Brain microvascular endothelial cell (primary cell): ENCODE data around the gene CLDN10.

Source experiments
- DNase-seq: peaks from one replicate; pipeline ENCODE4 v3.0.0-alpha.2; 2020
- H3K27ac ChIP-seq: fragments of 250-450 bp; sonication (Bioruptor Pico); 2 replicates; pipeline ENCODE4 v1.5.1; 2020; ENCODE audit warnings: mild to moderate bottlenecking, moderate library complexity
- H3K27me3 ChIP-seq: fragments of 250-450 bp; sonication (Bioruptor Pico); replicated peaks from 2 replicates; pipeline ENCODE4 v1.5.1; 2020; ENCODE audit warnings: mild to moderate bottlenecking
- H3K36me3 ChIP-seq: fragments of 250-450 bp; sonication (Bioruptor Pico); replicated peaks from 2 replicates; pipeline ENCODE4 v1.5.1; 2020; ENCODE audit warnings: mild to moderate bottlenecking
- H3K4me3 ChIP-seq: 2 replicates; pipeline ENCODE4 v1.5.1; 2011; ENCODE audit warnings: low read depth, mild to moderate bottlenecking, control low read depth, low read length, moderate library complexity
- CTCF ChIP-seq: IDR thresholded peaks from 2 replicates; pipeline ENCODE4 v1.5.1; 2011; ENCODE audit warnings: low read depth, mild to moderate bottlenecking, moderate library complexity, low read length, control low read depth, inconsistent platforms; ENCODE audit errors: missing control alignments
- in situ Hi-C: cut with HindIII; loops from 2 replicates; pipeline ENCODE4 v1.10.0; 2017; ENCODE audit warnings: low sequenced_read_pairs, low pct_ligation_motif_present

Gene CLDN10

GRCh38 chr13:95541911-95542474 is 10.5 kb upstream of the CLDN10 start:
- no peak for DNase-seq
- Histone ChIP-seq H3K27ac (no peak overlapping the region), H3K27me3 (no peaks in the 10 kb centered on the region), H3K36me3 (no peaks in the 10 kb centered on the region), H3K4me3 (no peak overlapping the region)
- in situ Hi-C loops, result no loop called here
- no peak for TF ChIP-seq CTCF

- no peak for TF ChIP-seq CTCF
- H3K27ac ChIP-seq, result no peak overlapping the region
- DNase-seq, result no peak
- no peaks in the 10 kb centered on the region for H3K27me3 ChIP-seq
- in situ Hi-C loops, result no loop called here
- H3K36me3 ChIP-seq, result no peaks in the 10 kb centered on the region
- no peak overlapping the region for H3K4me3 ChIP-seq
Observed at GRCh38 chr13:95544293-95544692, 8.2 kb upstream of the CLDN10 start.

GRCh38 chr13:95546919-95547318 is 5.6 kb upstream of the CLDN10 start:
- no peak overlapping the region for H3K4me3 ChIP-seq
- TF ChIP-seq CTCF, result no peak
- DNase-seq, result no peak
- in situ Hi-C loops, result no loop called here
- no peaks in the 10 kb centered on the region for H3K27me3 ChIP-seq
- H3K36me3 ChIP-seq, result no peaks in the 10 kb centered on the region
- no peak overlapping the region for H3K27ac ChIP-seq

GRCh38 chr13:95547531-95548167 is 4.9 kb upstream of the CLDN10 start:
- H3K36me3 ChIP-seq, result no peaks in the 10 kb centered on the region
- no peak overlapping the region for H3K4me3 ChIP-seq
- DNase-seq, result no peak
- H3K27ac ChIP-seq, result no peak overlapping the region
- no peak for TF ChIP-seq CTCF
- peaks cover under 1% of the 10 kb centered on the region for H3K27me3 ChIP-seq
- in situ Hi-C loops, result no loop called here

- TF ChIP-seq CTCF, result no peak
- H3K27me3 ChIP-seq, result peaks cover 6% of the 10 kb centered on the region
- no peaks in the 10 kb centered on the region for H3K36me3 ChIP-seq
- no peak overlapping the region for H3K27ac ChIP-seq
- in situ Hi-C loops, result no loop called here
- no peak for DNase-seq
- H3K4me3 ChIP-seq, result peak overlapping the region; percentile 29
Observed at GRCh38 chr13:95552208-95552538, 347 bp upstream of the CLDN10 start.
